SK-N-SH (cell line): ENCODE data around the gene PPP3R2.

Source experiments
- CHD2 ChIP-seq: fragments of 150-350 bp; IDR thresholded peaks from 2 replicates; pipeline ENCODE4 v1.6.1; 2018; ENCODE audit warnings: low read length; ENCODE audit not compliant: partially characterized antibody
- EP300 ChIP-seq, 2 experiments: IDR thresholded peaks; 2 replicates each; pipeline versions ENCODE4 v1.4.0 to v1.6.1; 2012; ENCODE audit warnings: borderline replicate concordance in 1 of 2, low read depth in 1 of 2, low read length in 1 of 2
- FOXM1 ChIP-seq: IDR thresholded peaks from 2 replicates; pipeline ENCODE4 v1.4.0; 2012; ENCODE audit warnings: low read depth, mild to moderate bottlenecking
- GABPA ChIP-seq: IDR thresholded peaks from 2 replicates; pipeline ENCODE4 v1.4.0; 2012; ENCODE audit warnings: low read depth, mild to moderate bottlenecking
- MAX ChIP-seq: IDR thresholded peaks from 2 replicates; pipeline ENCODE4 v1.4.0; 2012; ENCODE audit warnings: low read depth
- MEF2A ChIP-seq: IDR thresholded peaks from 2 replicates; pipeline ENCODE4 v1.4.0; 2012; ENCODE audit warnings: low read depth, borderline replicate concordance
- POLR2AphosphoS5 ChIP-seq: IDR thresholded peaks from 2 replicates; pipeline ENCODE4 v1.6.1; 2012; ENCODE audit warnings: low read depth, low read length
- RFX5 ChIP-seq: IDR thresholded peaks from 2 replicates; pipeline ENCODE4 v1.6.1; 2012; ENCODE audit warnings: mild to moderate bottlenecking, improper control_type of control experiment, low read length
- TEAD4 ChIP-seq: IDR thresholded peaks from 2 replicates; pipeline ENCODE4 v1.4.0; 2012; ENCODE audit warnings: mild to moderate bottlenecking, borderline replicate concordance; ENCODE audit not compliant: insufficient read depth
- YY1 ChIP-seq: IDR thresholded peaks from 2 replicates; pipeline ENCODE4 v1.4.0; 2012; ENCODE audit warnings: low read depth, mild to moderate bottlenecking
- TF ChIP-seq, protein P1 (sequence below): fragments of 200-600 bp; sonication (generic); IDR thresholded peaks from 2 replicates; pipeline ENCODE4 v1.6.1; 2017; ENCODE audit warnings: antibody characterized with exemption, mild to moderate bottlenecking, moderate library complexity
- TF ChIP-seq, protein P2 (sequence below): IDR thresholded peaks from 2 replicates; pipeline ENCODE4 v1.4.0; 2012; ENCODE audit warnings: low read depth, borderline replicate concordance

GRCh38 chr9:101590901-101591300, 3.9 kb downstream of the PPP3R2 start:
- TF ChIP-seq YY1, result no peak
- no peak for TF ChIP-seq GABPA
- TF ChIP-seq, protein P1, sequence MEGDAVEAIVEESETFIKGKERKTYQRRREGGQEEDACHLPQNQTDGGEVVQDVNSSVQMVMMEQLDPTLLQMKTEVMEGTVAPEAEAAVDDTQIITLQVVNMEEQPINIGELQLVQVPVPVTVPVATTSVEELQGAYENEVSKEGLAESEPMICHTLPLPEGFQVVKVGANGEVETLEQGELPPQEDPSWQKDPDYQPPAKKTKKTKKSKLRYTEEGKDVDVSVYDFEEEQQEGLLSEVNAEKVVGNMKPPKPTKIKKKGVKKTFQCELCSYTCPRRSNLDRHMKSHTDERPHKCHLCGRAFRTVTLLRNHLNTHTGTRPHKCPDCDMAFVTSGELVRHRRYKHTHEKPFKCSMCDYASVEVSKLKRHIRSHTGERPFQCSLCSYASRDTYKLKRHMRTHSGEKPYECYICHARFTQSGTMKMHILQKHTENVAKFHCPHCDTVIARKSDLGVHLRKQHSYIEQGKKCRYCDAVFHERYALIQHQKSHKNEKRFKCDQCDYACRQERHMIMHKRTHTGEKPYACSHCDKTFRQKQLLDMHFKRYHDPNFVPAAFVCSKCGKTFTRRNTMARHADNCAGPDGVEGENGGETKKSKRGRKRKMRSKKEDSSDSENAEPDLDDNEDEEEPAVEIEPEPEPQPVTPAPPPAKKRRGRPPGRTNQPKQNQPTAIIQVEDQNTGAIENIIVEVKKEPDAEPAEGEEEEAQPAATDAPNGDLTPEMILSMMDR, result no peak
- no peak for TF ChIP-seq FOXM1
- no peak for TF ChIP-seq MAX
- TF ChIP-seq CHD2, result no peak
- TF ChIP-seq RFX5, result no peak
- TF ChIP-seq POLR2AphosphoS5, result no peak
- TF ChIP-seq TEAD4, result no peak
- no peak for TF ChIP-seq EP300 (IDR thresholded peaks at IDR 0.05; ENCODE audit: borderline replicate concordance in 1 of 2, low read depth in 1 of 2, low read length in 1 of 2)
- TF ChIP-seq, protein P2, sequence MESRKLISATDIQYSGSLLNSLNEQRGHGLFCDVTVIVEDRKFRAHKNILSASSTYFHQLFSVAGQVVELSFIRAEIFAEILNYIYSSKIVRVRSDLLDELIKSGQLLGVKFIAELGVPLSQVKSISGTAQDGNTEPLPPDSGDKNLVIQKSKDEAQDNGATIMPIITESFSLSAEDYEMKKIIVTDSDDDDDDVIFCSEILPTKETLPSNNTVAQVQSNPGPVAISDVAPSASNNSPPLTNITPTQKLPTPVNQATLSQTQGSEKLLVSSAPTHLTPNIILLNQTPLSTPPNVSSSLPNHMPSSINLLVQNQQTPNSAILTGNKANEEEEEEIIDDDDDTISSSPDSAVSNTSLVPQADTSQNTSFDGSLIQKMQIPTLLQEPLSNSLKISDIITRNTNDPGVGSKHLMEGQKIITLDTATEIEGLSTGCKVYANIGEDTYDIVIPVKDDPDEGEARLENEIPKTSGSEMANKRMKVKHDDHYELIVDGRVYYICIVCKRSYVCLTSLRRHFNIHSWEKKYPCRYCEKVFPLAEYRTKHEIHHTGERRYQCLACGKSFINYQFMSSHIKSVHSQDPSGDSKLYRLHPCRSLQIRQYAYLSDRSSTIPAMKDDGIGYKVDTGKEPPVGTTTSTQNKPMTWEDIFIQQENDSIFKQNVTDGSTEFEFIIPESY, result no peak
- TF ChIP-seq MEF2A, result no peak
